ENCODE data around the gene IDH2.

GRCh38 chr15:90044191-90044590, 58.1 kb downstream of the IDH2 start:
- TF ChIP-seq EZH2 (IDR thresholded peaks at IDR 0.05; ENCODE audit: low read length, unreplicated experiment), result no peak
- no peak for TF ChIP-seq EZH2phosphoT487 (IDR thresholded peaks at IDR 0.05; ENCODE audit: borderline replicate concordance, low read length)
- TF ChIP-seq, protein P1, sequence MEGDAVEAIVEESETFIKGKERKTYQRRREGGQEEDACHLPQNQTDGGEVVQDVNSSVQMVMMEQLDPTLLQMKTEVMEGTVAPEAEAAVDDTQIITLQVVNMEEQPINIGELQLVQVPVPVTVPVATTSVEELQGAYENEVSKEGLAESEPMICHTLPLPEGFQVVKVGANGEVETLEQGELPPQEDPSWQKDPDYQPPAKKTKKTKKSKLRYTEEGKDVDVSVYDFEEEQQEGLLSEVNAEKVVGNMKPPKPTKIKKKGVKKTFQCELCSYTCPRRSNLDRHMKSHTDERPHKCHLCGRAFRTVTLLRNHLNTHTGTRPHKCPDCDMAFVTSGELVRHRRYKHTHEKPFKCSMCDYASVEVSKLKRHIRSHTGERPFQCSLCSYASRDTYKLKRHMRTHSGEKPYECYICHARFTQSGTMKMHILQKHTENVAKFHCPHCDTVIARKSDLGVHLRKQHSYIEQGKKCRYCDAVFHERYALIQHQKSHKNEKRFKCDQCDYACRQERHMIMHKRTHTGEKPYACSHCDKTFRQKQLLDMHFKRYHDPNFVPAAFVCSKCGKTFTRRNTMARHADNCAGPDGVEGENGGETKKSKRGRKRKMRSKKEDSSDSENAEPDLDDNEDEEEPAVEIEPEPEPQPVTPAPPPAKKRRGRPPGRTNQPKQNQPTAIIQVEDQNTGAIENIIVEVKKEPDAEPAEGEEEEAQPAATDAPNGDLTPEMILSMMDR (conservative IDR thresholded peaks at IDR 0.05; ENCODE audit: low read depth, low read length), result no peak
